ENCODE data around the gene SLC24A3. TPM values are rescaled to one million over a fixed set of nuclear protein-coding genes. Genes with fewer than 3 reads are reported as not detected.

The SLC24A3 gene
- total RNA-seq, 2 donors from 2014 or later = not detected

- H3K27me3 Mint-ChIP-seq = no peaks in the 10 kb centered on the region
- H3K36me3 Mint-ChIP-seq (ENCODE audit: low read depth) = no peaks in the 10 kb centered on the region
- no peak overlapping the region for H3K4me3 Mint-ChIP-seq
- ATAC-seq (replicated peaks) = no peak
- peaks cover 7% of the 10 kb centered on the region for H3K9me3 Mint-ChIP-seq
- H3K4me1 Mint-ChIP-seq = no peaks in the 10 kb centered on the region
- H3K27ac Mint-ChIP-seq = no peak overlapping the region
Observed at GRCh38 chr20:19407196-19407595, 194.8 kb downstream of the SLC24A3 start.

- no peak for ATAC-seq (replicated peaks)
- Mint-ChIP-seq H3K4me1 (no peaks in the 10 kb centered on the region), H3K27ac (no peak overlapping the region), H3K36me3 (ENCODE audit: low read depth) (no peaks in the 10 kb centered on the region), H3K4me3 (no peak overlapping the region), H3K27me3 (no peaks in the 10 kb centered on the region), H3K9me3 (peaks cover 7% of the 10 kb centered on the region)
Observed at GRCh38 chr20:19407736-19408135, 195.3 kb downstream of the SLC24A3 start.

DNA sequence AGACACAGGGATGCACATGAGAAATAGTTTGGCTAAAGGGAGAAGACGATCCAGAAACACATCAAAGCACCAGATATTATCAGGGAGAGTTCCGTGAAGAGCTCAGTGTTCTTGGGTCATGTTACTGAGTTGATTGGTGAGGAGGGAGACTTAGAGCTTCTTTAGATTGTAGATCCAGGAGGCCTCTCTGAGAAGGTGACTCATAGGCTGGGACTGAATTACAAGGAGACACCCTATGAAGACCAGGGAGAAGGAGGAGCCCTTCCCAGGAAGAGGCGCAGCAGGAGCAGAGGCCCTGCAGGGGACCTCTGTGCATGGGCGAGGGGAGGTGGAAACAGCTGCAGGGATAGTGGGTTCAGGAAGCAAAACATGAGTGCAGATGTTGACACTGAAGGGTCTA lies 196.5 kb downstream of the SLC24A3 start:
- no peak overlapping the region for H3K27ac Mint-ChIP-seq
- no peaks in the 10 kb centered on the region for H3K36me3 Mint-ChIP-seq (ENCODE audit: low read depth)
- no peaks in the 10 kb centered on the region for H3K27me3 Mint-ChIP-seq
- no peak overlapping the region for H3K4me3 Mint-ChIP-seq
- peaks cover 7% of the 10 kb centered on the region for H3K9me3 Mint-ChIP-seq
- ATAC-seq (replicated peaks) = no peak
- H3K4me1 Mint-ChIP-seq = no peaks in the 10 kb centered on the region

DNA sequence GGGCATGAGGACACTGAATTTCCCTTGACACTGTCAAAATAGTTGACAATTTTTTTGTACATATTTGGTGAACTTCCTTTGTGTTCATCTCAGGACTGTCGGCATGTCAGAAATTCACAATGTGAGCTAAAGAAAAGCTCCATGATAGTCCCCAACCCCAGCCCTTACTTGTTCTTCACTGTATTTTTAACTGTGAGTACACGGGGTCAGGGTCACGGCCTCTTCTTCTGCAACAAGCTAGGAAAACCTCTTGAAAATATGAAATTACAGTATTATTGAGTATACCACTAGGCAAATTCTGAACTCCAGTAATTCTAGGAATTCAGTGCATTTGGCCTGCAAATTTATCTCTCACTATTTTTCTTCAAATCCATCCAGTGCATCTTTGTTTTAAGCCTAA lies 199.4 kb downstream of the SLC24A3 start:
- ATAC-seq (replicated peaks) = no peak
- H3K4me1 Mint-ChIP-seq = no peaks in the 10 kb centered on the region
- H3K36me3 Mint-ChIP-seq (ENCODE audit: low read depth) = no peaks in the 10 kb centered on the region
- no peaks in the 10 kb centered on the region for H3K27me3 Mint-ChIP-seq
- no peak overlapping the region for H3K27ac Mint-ChIP-seq
- no peak overlapping the region for H3K4me3 Mint-ChIP-seq
- peaks cover 13% of the 10 kb centered on the region for H3K9me3 Mint-ChIP-seq

GRCh38 chr20:19412254-19412653 lies 199.8 kb downstream of the SLC24A3 start:
- Mint-ChIP-seq H3K36me3 (ENCODE audit: low read depth) (no peaks in the 10 kb centered on the region), H3K9me3 (peaks cover 16% of the 10 kb centered on the region), H3K4me1 (no peaks in the 10 kb centered on the region), H3K27ac (no peak overlapping the region), H3K27me3 (no peaks in the 10 kb centered on the region), H3K4me3 (no peak overlapping the region)
- no peak for ATAC-seq (replicated peaks)

- H3K27ac Mint-ChIP-seq = no peak overlapping the region
- no peaks in the 10 kb centered on the region for H3K4me1 Mint-ChIP-seq
- H3K36me3 Mint-ChIP-seq (ENCODE audit: low read depth) = no peaks in the 10 kb centered on the region
- peaks cover 20% of the 10 kb centered on the region for H3K9me3 Mint-ChIP-seq
- no peak for ATAC-seq (replicated peaks)
- H3K4me3 Mint-ChIP-seq = no peak overlapping the region
- H3K27me3 Mint-ChIP-seq = no peaks in the 10 kb centered on the region
Observed at GRCh38 chr20:19414600-19414999, 202.2 kb downstream of the SLC24A3 start.

DNA sequence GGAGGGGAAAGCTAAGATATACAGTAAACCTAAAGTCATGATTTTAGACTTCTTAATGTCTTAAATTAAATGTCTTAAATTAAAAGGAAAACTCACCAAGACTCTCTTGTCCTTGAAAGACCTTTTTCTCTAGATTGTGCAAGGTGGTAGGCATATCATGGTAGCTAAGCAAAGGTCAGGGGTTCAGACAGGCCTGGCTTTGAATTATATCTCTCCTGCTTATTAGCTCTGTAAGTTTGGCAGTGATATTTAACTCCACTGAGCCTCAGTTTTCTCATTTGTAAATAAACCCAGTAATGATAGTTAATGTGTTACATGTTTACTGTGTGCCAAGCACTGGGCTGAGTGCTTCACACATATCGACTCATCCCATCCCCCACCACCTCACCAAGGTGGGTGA lies 203.3 kb downstream of the SLC24A3 start:
- Mint-ChIP-seq H3K27me3 (no peaks in the 10 kb centered on the region), H3K36me3 (ENCODE audit: low read depth) (no peaks in the 10 kb centered on the region), H3K4me3 (no peak overlapping the region), H3K4me1 (no peaks in the 10 kb centered on the region), H3K27ac (no peak overlapping the region), H3K9me3 (peaks cover 20% of the 10 kb centered on the region)
- ATAC-seq (replicated peaks) = no peak

DNA sequence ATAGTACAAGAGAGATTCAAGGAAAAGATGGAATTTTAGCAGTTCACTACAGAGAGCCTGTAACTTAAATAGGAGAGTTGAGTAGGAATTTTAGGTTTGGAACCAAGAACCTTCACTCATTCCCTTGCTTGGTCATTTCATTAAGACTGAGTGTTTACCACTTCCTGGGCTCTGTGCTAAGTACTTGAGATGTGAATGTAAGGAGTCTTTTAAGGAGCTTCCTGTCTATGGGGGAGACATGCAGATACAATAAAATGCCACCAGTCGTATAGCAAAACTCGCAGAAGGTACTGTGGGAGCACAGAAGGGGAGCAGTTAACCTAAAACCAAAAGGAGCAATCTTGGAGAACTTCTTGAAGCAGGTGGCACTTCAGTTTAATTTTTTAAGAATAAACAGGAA lies 204.2 kb downstream of the SLC24A3 start:
- Mint-ChIP-seq H3K36me3 (ENCODE audit: low read depth) (no peaks in the 10 kb centered on the region), H3K9me3 (peaks cover 23% of the 10 kb centered on the region), H3K27ac (no peak overlapping the region), H3K27me3 (no peaks in the 10 kb centered on the region), H3K4me1 (no peaks in the 10 kb centered on the region), H3K4me3 (no peak overlapping the region)
- no peak for ATAC-seq (replicated peaks)

GRCh38 chr20:19419396-19419795 lies 207.0 kb downstream of the SLC24A3 start:
- H3K4me1 Mint-ChIP-seq = no peaks in the 10 kb centered on the region
- H3K36me3 Mint-ChIP-seq (ENCODE audit: low read depth) = no peaks in the 10 kb centered on the region
- peaks cover 25% of the 10 kb centered on the region for H3K9me3 Mint-ChIP-seq
- H3K27ac Mint-ChIP-seq = no peak overlapping the region
- no peak overlapping the region for H3K4me3 Mint-ChIP-seq
- no peak for ATAC-seq (replicated peaks)
- H3K27me3 Mint-ChIP-seq = peaks cover 3% of the 10 kb centered on the region

DNA sequence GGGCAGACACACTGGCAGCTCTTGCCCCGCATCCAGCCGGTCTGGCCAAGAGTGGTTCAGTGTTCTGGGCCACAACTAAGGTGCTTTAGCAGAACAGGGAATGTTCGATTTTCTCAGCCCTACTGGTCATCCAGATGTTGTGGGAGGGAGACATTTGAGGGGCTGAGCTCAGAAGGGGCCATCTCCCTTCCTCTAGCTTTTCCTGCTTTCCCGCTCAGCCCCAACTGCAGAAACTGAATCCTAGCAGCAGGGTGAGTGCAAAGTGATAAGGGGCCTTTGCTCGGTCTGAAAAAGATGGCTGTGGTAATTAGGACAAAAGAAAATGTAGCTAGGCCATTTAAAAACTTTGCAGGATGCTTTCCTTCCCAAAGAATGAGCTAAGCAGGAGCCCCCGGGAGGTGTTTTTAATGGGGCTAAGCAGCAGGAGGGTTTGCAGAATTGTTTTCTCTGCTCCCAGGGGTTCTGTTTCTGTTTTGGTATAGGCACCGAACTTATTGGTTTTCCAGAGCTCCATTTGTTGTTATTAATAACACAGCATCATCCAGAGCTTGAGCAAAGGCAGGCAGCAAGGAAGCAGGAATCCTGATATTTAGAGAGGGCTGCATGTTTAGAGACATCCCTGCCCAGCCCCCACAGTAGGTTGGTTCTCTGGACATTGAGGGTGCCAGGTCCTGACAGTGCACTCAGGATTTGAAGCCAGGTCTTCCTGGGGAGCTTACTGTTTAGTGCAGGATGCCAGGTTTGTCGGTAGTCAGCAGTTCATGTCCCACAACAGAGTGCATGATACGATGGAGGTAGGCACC lies 210.9 kb downstream of the SLC24A3 start:
- Mint-ChIP-seq H3K36me3 (ENCODE audit: low read depth) (no peaks in the 10 kb centered on the region), H3K27ac (no peak overlapping the region), H3K9me3 (peaks cover 15% of the 10 kb centered on the region), H3K27me3 (peaks cover 3% of the 10 kb centered on the region), H3K4me3 (no peak overlapping the region), H3K4me1 (no peaks in the 10 kb centered on the region)
- ATAC-seq (replicated peaks) = no peak

DNA sequence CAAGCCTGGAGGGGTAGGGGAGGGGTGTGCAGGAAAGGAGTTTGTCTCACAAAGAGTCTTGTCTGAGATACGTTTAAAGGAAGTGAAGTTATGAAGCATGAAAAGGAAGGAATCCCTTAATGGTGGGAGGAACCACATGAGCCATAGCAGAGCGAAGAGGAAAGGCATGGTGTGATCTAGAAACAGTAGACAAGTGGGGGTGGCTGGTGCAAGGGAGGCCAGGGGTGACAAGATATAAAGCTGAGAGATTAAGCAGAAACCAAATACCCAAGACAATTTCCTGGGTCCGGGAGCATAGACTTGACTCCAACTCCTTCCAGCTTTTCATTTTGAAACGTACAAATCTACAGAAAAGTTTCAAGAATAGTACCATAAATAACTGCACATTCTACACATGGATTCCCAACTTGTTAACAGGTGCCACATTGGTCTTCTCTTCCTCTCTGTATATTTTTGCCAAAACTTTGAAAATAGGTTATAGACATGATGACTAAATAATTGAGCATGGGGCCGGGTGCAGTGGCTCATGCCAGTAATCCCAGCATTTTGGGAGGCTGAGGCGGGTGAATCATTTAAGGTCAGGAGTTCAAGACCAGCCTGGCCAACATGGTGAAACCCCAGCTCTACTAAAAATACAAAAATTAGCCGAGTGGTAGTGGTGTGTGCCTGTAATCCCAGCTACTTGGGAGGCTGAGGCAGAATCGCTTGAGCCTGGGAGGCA lies 211.6 kb downstream of the SLC24A3 start:
- H3K27ac Mint-ChIP-seq = no peak overlapping the region
- H3K36me3 Mint-ChIP-seq (ENCODE audit: low read depth) = no peaks in the 10 kb centered on the region
- H3K9me3 Mint-ChIP-seq = peaks cover 12% of the 10 kb centered on the region
- peaks cover 3% of the 10 kb centered on the region for H3K27me3 Mint-ChIP-seq
- no peak overlapping the region for H3K4me3 Mint-ChIP-seq
- no peaks in the 10 kb centered on the region for H3K4me1 Mint-ChIP-seq
- ATAC-seq (replicated peaks) = no peak

DNA sequence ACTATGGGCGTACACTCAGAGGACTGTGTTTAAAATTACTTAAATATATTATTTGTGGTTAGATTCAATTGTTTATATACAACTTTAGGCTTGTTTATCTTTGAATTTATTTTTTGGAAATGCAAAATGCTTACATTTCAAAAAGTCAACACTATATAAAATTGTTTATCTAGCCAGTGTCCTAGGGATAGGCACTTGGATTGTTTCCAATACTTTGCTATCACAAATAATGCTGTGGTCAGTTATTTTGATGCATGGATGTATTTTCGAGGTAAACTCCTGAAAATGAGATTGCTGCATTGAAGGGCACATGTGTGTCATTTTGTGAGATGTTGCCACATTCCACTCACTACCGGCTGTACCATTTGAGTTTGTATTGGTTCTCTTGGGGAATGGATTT lies 213.9 kb downstream of the SLC24A3 start:
- Mint-ChIP-seq H3K4me1 (no peaks in the 10 kb centered on the region), H3K27ac (no peak overlapping the region), H3K9me3 (peaks cover 10% of the 10 kb centered on the region), H3K36me3 (ENCODE audit: low read depth) (no peaks in the 10 kb centered on the region), H3K27me3 (peaks cover 3% of the 10 kb centered on the region), H3K4me3 (no peak overlapping the region)
- ATAC-seq (replicated peaks) = no peak

GRCh38 chr20:19427480-19427879 lies 215.0 kb downstream of the SLC24A3 start:
- Mint-ChIP-seq H3K27me3 (peaks cover 3% of the 10 kb centered on the region), H3K4me3 (no peak overlapping the region), H3K9me3 (peaks cover 8% of the 10 kb centered on the region), H3K4me1 (no peaks in the 10 kb centered on the region), H3K27ac (no peak overlapping the region), H3K36me3 (ENCODE audit: low read depth) (no peaks in the 10 kb centered on the region)
- no peak for ATAC-seq (replicated peaks)

- no peaks in the 10 kb centered on the region for H3K36me3 Mint-ChIP-seq (ENCODE audit: low read depth)
- H3K4me3 Mint-ChIP-seq = no peak overlapping the region
- no peaks in the 10 kb centered on the region for H3K4me1 Mint-ChIP-seq
- peaks cover 8% of the 10 kb centered on the region for H3K9me3 Mint-ChIP-seq
- peaks cover 3% of the 10 kb centered on the region for H3K27me3 Mint-ChIP-seq
- H3K27ac Mint-ChIP-seq = no peak overlapping the region
- no peak for ATAC-seq (replicated peaks)
Observed at GRCh38 chr20:19427913-19428312, 215.5 kb downstream of the SLC24A3 start.

DNA sequence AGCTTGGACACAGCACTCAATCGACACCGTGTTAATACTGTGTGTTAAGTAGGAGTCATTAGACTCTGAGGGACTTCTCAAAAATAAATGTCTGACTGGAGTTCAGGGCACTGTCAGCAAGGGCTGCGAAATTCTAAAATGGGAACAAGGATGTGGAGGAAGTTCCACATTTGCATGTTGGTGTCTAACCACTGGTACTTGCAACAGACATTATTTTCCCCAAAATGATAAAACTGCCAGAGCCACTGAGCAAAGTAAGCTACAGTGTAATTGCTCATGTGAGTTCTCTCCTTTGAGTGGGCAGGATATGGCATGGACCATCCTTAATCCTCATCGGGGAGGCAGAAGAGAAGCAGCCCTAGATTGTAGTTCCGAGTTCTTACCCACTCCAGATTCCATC lies 215.9 kb downstream of the SLC24A3 start:
- Mint-ChIP-seq H3K36me3 (ENCODE audit: low read depth) (no peaks in the 10 kb centered on the region), H3K4me3 (no peak overlapping the region), H3K9me3 (peaks cover 8% of the 10 kb centered on the region)

More for the DNA sequence above, 215.9 kb downstream of the SLC24A3 start:
- Mint-ChIP-seq H3K27ac (no peak overlapping the region), H3K27me3 (peaks cover 3% of the 10 kb centered on the region), H3K4me1 (no peaks in the 10 kb centered on the region)
- ATAC-seq (replicated peaks) = no peak
